Activated CD8-positive, alpha-beta memory T cell treated with anti-CD3 and anti-CD28 coated beads for 48 hours (primary cell): Measurements from ENCODE around the gene DNM1.
A peak's percentile ranks its signal among the peaks of the same experiment; 100 is the strongest.

Source experiments
- DNase-seq, 3 experiments: peaks; one replicate each; pipeline ENCODE4 v3.0.0-alpha.2; 2020; ENCODE audit warnings: low read depth in 2 of 3, low spot score in 2 of 3

The DNM1 gene

DNA sequence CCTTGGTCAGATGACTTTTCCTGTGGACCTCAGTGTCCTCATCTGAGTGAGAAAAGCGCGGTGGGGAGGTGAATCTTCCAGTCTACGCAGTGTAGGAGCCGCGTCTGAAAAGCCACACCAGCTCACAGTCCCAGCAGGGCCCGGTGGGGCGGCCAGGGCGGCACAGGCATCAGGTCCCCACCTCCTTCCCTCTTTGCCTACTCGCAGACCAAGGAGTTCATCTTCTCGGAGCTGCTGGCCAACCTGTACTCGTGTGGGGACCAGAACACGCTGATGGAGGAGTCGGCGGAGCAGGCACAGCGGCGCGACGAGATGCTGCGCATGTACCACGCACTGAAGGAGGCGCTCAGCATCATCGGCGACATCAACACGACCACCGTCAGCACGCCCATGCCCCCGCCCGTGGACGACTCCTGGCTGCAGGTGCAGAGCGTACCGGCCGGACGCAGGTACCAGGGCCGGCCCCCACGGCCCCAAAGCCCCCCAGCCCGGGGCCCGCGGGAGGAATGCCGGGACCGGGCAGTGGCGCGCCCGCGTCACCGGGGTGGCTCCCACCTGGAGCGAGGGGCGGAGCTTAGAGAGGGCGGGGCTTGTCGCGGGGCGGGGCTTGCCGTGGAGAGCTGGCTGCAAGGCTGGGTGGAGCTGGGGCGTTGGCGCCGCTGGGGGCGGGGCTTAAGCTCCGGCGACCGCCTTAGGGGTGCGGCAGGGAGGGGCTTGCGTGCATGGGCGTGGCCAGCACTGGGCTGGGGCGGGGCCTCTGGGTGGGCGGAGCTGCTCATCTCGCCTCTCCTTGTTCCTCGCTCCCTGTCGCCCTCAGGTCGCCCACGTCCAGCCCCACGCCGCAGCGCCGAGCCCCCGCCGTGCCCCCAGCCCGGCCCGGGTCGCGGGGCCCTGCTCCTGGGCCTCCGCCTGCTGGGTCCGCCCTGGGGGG lies 47.0 kb downstream of the DNM1 start:
- peak; percentile 95 to 100 (median 100) for DNase-seq

DNA sequence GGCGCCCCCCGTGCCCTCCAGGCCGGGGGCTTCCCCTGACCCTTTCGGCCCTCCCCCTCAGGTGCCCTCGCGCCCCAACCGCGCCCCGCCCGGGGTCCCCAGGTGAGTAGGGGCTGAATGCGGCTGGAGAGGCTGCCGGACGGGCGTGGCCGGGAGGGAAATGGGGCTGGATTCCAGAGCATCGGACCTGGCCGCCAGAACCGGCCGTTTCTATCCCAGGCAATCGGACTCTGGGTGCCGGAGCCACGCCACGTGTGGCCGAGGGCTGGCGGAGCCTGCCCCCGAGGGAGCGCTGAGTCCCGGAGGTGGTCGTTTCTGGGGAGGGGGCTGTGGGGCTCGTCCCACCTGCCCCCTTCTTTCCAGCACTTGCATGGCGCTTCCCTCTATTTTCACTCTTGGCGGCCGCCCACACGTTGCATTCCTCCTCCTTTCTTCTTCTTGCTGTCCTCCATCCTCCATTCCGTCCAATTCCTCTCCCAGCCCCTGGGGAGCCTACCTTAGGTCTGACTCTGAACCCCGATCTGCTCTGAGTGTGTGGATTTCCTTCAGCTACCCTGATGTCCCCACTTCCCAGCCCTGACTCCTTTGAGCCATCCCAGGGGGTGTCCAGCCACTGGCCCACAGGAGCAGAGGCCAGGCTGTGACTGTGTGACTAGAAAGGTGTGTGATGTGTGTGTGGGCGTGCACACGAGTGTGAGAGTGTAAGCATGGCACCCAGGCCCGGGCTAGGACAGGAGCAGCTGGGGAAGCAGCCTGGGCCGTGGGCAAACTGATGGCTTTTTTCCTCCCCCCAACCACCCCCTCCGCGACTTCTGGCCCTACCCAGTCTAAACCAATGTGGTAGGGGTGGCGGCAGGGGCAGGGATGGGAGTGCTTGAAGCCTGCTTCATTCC lies 47.9 kb downstream of the DNM1 start:
- DNase-seq = no peak

DNA sequence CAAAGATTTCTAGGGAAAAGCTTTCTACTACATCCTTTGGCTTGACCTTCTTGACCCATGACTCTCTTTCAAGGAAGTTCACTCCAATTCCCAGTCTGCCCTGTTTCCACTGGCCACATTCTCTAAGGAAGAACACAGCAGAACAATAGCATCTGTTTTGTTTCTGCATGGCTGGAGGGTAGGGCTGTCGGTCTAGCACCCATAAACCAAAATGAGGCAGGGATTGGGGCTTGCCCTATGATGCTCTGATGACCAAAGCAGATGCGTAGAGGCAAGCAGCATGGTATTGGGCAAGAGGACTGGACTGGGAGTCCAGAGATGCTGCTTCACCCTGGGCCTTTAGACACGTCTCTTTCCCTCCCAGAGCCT lies 48.5 kb downstream of the DNM1 start:
- DNase-seq = no peak

DNA sequence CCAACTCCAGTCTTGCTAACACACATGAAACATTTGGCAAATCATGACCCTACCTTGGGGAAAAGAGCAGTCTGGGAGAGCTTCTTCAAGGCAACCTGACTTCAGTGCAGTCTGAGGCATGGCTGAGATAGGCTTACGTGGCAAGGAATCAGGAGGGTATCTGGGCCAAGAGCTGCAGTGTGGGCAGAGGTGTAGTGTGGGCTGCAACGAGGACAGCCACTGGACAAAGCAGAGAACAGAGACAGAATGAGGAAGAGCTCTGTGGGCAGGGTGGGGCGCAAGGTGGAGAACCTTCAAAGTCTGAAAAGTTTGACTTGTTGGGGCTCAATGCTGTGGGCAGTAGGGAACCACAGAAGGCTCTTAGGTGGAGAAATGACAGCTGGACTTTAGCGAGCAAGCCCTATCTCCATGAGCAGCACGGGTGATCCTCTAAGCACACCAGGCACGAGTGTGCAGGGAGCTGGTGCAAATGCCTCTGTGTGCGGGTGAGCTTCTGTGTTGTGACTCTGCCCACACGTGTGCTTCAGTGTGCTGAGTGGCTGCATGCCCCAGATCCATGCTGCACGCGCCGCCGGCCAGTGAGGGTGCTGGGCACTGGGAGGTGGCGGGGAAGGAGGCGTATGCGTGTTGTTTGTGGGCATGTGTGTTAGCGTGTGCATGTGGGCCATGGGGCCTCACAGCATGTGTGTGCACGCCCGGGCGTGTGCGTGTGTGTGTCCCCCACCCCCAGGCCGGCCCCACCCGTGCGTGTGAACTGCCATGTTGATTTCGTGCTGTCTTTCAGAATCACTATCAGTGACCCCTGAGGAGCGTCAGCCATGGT lies 49.3 kb downstream of the DNM1 start:
- DNase-seq = no peak

DNA sequence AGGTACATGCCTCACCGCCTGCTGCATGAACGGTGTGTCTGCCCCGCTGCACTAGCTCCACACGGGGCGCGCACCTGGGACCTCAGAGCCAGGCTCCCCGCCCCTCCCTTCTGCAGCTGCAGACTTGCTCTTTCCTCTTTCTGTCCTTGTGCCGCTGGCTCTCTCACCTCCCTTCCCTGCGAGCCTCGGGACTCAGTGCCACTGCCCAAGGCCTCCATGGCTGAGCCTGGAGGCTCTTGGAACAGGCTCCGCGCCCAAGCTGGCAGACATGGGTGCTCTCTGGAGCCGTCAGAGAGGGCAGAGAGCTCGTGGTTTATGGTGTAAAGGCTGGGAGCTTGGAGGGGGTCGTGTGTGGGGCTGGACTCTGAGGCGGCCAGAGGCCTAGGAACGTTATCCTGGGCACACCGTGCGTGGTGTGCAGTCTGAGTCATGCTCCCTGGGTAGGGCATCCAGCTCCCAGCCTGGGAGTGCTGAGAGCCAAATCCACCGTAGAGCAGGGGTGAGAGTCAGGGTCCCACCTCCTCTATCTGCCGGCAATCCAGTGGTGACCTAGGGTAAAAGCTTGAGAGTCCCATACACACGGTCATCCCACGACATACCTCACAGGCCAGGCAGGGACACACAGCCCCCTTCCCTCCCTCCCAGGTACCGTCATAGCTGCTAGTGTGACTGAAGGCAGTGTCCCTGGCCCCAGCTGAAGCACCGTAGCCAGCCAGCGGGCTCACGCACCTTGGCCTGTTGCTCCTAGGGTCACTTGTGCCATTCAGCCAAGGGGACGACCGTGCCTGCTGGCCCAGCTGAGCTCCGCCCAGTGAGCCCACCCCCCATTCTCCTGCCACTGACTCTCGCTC lies 50.2 kb downstream of the DNM1 start:
- no peak for DNase-seq

DNA sequence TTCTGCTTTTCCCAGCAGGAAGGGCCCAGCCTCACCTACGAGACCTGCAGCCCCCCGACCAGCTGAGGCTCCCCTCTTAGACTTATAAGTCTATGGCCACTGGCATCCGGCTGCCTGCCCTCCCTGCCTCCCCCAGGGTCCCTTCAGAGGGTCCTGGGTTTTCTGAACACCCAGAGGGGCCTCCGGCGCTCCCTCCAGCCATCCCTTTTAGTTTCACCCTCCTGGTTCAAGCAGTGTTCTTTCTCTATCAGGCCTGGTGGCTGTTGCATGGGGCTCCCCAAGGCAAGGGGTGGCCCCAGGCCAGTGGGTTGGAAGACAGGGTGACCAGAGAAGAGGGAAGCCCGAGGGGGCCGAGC lies 50.8 kb downstream of the DNM1 start:
- no peak for DNase-seq

DNA sequence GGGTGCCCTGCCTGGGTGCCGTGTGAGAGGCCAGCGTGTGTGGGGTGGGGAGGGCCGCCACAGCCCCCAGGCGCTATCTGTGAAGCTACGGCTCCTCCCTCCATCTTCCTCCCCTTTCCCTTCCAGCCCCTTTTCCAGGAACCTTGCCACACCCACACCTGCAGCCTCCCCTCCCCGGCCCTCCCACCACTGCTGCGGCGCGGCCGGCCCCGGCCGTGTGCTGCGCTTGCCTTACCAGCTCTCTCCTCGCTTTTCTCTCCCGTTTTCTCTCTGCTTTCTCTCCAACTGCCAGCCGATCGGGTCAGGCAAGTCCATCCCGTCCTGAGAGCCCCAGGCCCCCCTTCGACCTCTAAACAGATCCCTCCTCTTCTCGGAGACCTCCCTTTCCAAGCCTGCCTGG lies 51.2 kb downstream of the DNM1 start:
- DNase-seq = no peak

DNA sequence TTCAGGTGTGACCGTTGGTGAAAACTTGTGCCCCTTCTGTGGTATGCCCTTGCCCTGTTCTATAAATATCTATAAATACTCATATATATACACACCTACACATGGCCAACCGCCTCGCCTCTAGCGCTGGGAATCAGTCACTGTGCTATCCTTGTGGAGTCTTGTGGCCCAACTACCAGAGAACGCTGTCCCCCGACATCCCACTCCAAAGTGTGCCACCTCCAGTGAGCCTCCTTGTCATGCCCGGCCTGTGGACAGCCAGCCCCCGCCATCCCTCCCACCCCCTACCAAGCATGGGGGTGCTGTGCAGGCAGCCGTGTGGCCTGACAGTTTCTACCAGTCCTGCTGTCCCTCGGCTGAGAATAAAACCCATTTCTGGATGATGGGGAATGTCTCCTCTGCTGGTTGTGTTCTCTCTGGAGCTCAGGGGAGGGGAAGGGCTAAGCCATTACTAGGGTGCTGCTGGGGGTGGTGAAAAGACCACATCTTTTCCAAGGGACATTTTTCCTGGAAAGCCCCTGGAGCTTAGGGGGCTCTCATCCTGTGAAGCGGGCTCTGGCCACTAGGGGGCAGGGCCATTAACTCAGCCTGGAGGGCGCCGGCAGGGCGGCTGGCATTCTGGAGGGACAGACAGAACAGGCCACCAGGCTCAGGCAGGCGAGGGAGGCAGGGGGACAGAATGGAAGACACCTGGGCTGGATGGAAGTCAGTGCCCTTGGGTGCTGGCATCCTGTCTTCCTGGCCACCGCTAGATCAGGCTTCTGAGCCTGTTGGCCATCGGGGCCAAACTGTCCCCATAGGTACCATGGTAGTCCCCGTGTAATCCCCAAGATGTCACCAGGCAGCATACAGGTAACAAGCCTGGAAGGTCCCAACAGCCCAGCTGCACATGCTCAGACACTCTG lies 51.9 kb downstream of the DNM1 start:
- peak; percentile 20 to 41 (median 28) for DNase-seq

DNA sequence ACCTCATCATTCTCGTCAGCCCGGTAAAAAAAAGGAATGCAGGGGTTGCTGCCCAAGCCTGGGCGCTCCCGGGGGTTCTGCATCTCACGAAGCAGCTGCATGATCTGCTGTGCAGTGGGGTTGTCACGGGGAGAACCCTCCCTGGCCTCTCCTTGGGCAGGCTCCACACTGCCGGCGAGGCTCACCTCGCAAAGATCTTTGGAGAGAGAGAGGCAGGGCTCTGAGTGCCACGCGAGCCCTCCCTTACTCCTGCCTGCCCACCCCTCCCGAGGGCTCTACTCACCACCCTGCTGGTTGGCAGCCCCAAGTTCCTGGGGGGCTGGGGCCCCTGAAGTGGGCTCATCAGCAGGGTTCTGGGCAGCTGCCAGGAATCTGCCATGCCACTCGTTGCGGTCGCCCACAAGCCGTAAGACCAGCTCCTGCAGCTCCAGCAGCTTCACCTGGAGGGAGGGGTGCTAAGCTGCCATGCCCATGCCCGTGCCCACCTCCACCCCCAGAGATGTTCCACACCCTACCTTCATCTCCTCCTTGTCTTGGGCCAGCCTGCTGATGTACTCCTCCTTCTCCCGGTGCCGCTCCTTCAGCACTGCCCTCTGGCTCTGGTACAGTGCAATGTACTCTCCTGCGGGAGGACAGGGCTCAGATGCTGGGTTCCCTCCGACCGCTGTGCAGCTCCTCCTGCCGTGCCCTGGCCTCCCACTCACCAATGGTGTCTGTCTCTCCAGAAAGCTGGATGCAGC lies 54.1 kb downstream of the DNM1 start:
- no peak for DNase-seq

DNA sequence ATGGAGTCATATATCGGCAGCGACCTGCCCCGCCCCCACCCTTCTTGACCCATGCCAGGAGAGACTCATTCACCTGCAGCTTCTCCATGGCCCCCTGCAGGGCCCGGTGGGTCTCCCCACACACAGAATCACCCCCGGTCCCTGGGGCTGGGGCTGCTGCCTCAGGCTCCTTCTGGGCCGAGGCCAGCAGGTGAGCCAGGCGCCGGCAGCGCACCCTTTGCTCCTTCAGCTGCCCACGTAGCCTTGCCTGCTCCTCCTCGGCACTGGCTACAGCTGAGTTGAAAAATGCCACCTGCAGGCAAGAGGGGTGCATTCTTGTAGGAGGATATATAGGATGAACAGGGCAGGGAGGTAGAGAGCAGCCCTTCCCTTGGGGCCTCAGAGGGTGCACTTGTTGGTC lies 54.7 kb downstream of the DNM1 start:
- DNase-seq = no peak

DNA sequence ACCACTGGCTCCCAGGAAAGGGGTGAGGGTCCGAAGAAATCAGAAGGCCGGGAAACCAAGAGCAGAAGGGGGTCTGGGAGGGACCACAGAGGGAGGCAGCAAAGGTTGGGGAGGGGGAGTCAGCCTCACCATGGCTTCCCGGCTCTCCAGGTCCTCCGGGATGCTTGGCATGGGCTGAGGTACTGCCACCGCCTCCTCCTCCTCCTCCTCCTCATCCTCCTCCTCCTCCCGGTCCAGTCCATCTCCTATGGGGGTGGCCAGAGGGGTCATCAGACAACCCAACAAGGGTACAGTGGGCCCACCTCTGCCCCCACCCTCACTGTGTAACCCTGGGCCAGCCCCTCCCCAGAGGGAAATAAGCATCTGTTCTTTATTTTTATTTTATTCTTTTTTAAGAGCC lies 55.1 kb downstream of the DNM1 start:
- DNase-seq = no peak

DNA sequence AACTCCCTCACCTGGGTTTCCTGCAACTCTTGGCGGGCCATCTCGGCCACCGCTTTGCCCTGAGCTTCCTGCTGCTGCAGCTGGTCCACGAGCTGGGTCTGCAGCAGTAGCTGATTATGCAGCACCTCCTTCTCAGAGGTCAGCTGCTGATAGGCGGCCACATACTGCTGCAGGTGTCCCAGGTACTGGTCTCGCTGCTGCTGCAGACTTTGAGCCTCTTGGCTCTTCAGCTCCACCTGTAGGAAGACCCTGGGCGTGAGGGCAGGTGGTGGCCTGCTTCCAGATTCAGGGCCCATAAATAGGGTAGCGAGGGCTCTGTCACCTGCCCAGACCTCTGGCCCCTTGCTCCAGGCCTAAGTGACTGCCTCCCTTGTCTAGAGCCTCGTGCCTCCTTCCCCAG lies 56.0 kb downstream of the DNM1 start:
- no peak for DNase-seq

DNA sequence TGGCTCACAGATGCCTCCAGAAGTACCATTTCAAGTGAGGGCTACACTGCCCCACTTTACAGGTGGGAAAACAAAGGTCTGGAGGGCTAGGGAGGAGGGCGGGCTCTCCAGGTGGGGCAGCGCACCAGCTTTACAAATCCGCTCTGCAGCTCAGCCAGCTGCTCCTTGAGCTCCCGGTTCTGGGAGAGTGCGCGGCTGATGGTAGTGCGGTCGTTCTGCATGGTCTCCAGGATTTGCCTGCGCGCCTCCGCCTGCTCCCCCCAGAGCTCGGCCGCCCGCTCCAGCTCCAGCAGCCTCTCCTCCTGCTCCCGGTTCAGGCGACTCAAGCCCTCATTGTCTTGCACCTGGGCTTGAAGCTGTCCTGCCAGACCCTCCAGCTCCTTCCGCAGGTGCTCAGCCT lies 57.2 kb downstream of the DNM1 start:
- no peak for DNase-seq

DNA sequence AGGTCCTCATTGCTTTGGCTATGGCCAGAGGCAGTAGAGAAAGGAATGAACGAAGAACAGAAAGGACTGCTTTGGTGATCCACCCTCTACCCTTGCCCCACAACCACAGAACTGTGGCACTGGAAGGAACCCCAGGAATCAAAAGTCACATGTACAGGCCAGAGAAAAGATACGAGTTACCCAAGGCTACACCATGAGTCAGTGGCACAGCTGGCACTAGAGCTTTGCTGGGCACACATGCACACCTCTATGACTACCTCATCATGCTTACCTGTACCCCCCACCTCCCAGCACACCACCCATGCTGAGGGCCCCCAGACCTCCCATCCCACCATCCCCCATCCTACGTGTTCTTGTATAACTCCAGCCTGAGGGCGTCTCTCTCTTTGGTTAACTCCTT lies 59.5 kb downstream of the DNM1 start:
- no peak for DNase-seq

DNA sequence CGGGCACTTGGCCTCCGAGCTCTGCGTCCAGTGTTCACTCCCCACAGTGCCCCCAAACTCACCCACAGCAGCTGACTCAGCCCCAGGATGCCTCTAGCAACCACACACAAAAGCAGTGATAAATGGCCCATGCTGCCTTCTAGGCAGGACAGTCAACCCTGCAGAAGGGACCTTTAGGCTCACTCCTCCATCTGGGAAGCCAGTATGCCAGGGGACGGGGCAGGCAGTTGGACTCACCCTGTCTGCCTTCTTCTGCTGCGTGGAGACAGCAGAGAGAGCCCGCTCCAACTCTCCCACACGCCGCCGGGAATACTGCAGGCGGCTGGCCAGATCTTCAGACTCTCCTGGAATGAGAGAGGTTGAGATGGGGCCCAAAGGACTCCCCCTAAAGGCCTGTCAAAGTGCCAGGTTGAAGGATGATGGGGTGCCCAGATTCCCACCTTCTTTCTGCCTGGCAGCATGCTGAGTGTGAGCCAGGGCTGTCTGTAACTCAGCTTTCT lies 62.2 kb downstream of the DNM1 start:
- DNase-seq = no peak

DNA sequence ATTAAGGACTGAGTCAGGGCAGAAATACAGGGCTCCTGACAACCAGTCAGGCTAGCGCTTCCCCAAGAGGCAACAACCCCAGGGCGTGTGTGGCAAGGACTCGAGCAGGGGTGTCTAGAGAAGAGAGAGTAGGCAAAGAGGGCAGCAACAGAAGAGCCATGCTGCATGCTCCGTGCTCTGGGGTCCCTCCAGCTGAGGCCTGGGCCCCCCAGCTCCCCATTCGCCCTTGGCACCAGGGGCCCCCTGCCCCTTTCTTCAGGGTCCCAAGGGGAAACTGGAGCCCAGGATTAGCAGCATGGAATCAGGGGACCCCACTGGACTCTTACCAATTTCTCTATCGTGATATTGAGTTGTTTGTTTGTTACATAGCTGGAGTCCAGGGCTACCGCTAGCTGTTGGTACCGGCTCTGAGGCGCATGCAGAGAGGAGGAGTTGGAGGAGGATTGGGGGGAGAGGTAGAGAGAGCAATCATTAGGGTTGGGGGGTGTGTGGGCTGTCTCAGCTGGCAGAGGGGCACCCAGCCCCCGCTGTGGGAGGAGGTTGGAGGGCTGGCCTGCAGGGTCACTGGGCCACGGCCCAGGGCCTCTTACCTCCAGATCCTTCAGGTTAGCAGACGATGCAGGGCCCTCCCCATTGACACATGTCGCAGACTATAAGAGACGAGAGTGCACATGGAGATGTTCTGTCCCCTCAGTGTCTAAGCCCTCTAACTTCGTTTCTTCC lies 63.9 kb downstream of the DNM1 start:
- DNase-seq = no peak

DNA sequence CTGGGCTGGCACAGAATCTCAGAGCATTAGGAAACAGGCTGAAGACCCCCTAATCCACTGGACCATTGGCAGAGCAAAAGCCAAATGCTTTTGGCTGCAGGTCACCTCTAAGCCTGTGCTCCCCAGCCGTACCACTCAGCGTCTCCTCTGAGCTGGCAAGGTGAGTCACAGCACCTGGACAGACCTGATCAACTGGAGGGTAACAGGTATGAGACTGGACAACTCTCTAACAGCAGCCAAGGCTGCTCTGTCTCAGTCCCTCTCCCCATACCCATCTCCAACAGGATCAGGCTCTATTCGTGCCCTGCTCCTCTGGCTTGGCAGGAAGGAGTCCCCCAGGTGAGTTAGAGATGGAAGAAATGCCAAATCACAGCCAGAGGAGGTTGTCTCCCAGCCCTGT lies 67.9 kb downstream of the DNM1 start:
- no peak for DNase-seq

DNA sequence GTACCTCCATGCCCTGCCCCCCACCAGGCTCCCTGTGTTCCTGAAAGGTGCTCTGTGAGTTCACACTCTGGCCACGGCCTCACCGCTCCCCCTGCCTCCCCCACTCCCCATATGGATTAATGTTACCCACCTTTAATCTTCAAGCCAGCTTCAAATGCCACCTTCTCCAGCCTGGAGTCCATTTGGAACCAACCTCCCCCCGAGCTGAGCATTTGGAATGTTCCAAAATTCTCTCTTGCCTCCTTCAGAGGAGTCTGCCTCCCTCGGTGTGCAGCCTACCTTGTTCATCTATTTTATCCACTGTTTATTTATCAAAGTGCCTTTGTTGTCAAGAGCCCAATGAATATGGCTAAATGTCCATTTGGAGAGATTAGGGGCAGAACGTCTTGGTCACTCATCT lies 68.3 kb downstream of the DNM1 start:
- no peak for DNase-seq
